Skin epidermis (tissue), 12 donors: ENCODE results near the gene KRT26.

Experiments used
- H3K27ac ChIP-seq, 21 experiments: fragments of 200-600 bp; sonication (generic) in 11 of 21; one replicate each; pipeline ENCODE4 v1.5.0; 2020; ENCODE audit warnings: mild to moderate bottlenecking in 3 of 21, inconsistent platforms in 2 of 21, moderate library complexity in 2 of 21
- H3K4me3 ChIP-seq, 7 experiments: fragments of 200-600 bp; sonication (generic) in 2 of 7; one replicate each; pipeline ENCODE4 v1.5.0; 2020; ENCODE audit warnings: inconsistent platforms in 2 of 7, mild to moderate bottlenecking in 2 of 7, moderate library complexity in 1 of 7

The KRT26 gene

GRCh38 chr17:40738553-40738952 is 33.4 kb downstream of the KRT26 start:
- Histone ChIP-seq H3K27ac (no peak overlapping the region), H3K4me3 (no peak overlapping the region)

GRCh38 chr17:40735016-40735415 is 37.0 kb downstream of the KRT26 start:
- Histone ChIP-seq H3K4me3 (no peak overlapping the region), H3K27ac (no peak overlapping the region)

GRCh38 chr17:40734018-40734417 is 38.0 kb downstream of the KRT26 start:
- Histone ChIP-seq H3K4me3 (no peak overlapping the region), H3K27ac (no peak overlapping the region)

GRCh38 chr17:40730970-40731369 is 41.0 kb downstream of the KRT26 start:
- Histone ChIP-seq H3K4me3 (no peak overlapping the region), H3K27ac (no peak overlapping the region)

- H3K4me3 ChIP-seq, result no peak overlapping the region
- no peak overlapping the region for H3K27ac ChIP-seq
Measured at GRCh38 chr17:40727447-40728231, 44.4 kb downstream of the KRT26 start.

- Histone ChIP-seq H3K4me3 (no peak overlapping the region), H3K27ac (no peak overlapping the region)
Measured at GRCh38 chr17:40726919-40727318, 45.1 kb downstream of the KRT26 start.

GRCh38 chr17:40724656-40725055 is 47.3 kb downstream of the KRT26 start:
- no peak overlapping the region for H3K4me3 ChIP-seq
- H3K27ac ChIP-seq, result no peak overlapping the region

- no peak overlapping the region for H3K27ac ChIP-seq
Measured at GRCh38 chr17:40722241-40722640, 49.8 kb downstream of the KRT26 start.

GRCh38 chr17:40720899-40721298 is 51.1 kb downstream of the KRT26 start:
- Histone ChIP-seq H3K27ac (no peak overlapping the region), H3K4me3 (no peak overlapping the region)

More at GRCh38 chr17:40722241-40722640, 49.8 kb downstream of the KRT26 start:
- no peak overlapping the region for H3K4me3 ChIP-seq

GRCh38 chr17:40718930-40719329 is 53.1 kb downstream of the KRT26 start:
- H3K27ac ChIP-seq, result no peak overlapping the region
- H3K4me3 ChIP-seq, result no peak overlapping the region

- no peak overlapping the region for H3K27ac ChIP-seq
- H3K4me3 ChIP-seq, result no peak overlapping the region
Measured at GRCh38 chr17:40717776-40718175, 54.2 kb downstream of the KRT26 start.
